ENCODE data around the gene C11orf87.

The C11orf87 gene

GRCh38 chr11:109443052-109443451 is 21.1 kb downstream of the C11orf87 start:
- no peak for FAIRE-seq

GRCh38 chr11:109454857-109455256 is 32.9 kb downstream of the C11orf87 start:
- FAIRE-seq = no peak

All from endometrium (tissue), 2 donors.